Uterus (tissue), 2 donors: Measurements from ENCODE around the gene EPS8L3.

Experiments
- POLR2A ChIP-seq, 2 donors: fragments of 450-650 bp; IDR thresholded peaks; one replicate each; pipeline ENCODE4 v1.6.1; 2016; ENCODE audit warnings: antibody characterized with exemption in 2 of 2, mild to moderate bottlenecking in 1 of 2, moderate library complexity in 1 of 2
- TF ChIP-seq, protein P1 (sequence below), 4 experiments: fragments of 200-600 bp in 2 of 4; fragments of 450-650 bp in 2 of 4; sonication (generic) in 2 of 4; IDR thresholded peaks; one replicate each; pipeline ENCODE4 v1.5.1; 2016 to 2019; ENCODE audit warnings: antibody characterized with exemption in 4 of 4, mild to moderate bottlenecking in 2 of 4, moderate library complexity in 1 of 4

DNA sequence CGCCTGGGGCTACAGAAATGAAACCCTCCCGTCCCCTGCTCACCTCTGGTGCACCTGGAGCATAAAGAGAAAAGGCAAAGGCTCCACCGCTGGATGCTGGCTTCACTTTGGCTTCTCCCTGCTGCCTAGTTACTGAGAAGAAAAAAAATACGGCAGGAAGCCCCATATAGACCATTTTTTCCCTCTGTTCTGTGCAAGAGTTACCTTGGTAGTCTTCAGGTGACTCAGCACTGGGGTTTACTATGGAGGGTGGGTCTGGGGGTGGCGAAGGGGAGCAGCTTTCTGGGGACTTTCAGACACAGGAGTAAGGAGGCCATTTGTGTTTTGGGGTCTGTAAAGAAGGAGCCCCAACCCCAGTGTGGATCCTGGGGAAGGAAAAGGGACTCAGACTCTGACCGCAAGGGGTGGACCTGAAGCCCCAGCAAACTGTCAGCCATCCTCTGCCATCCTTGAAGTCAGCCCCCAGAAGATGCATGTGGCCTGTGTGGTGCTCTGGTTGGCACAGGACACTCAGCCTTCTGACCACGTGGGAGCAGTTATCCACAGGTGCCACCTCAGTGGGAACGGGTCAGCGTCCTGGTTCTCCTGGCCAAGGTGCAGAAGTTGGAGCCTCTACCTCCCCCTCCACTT, 25.9 kb upstream of the EPS8L3 start:
- TF ChIP-seq, protein P1, sequence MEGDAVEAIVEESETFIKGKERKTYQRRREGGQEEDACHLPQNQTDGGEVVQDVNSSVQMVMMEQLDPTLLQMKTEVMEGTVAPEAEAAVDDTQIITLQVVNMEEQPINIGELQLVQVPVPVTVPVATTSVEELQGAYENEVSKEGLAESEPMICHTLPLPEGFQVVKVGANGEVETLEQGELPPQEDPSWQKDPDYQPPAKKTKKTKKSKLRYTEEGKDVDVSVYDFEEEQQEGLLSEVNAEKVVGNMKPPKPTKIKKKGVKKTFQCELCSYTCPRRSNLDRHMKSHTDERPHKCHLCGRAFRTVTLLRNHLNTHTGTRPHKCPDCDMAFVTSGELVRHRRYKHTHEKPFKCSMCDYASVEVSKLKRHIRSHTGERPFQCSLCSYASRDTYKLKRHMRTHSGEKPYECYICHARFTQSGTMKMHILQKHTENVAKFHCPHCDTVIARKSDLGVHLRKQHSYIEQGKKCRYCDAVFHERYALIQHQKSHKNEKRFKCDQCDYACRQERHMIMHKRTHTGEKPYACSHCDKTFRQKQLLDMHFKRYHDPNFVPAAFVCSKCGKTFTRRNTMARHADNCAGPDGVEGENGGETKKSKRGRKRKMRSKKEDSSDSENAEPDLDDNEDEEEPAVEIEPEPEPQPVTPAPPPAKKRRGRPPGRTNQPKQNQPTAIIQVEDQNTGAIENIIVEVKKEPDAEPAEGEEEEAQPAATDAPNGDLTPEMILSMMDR (IDR thresholded peaks at IDR 0.05), result no peak
- no peak for TF ChIP-seq POLR2A (IDR thresholded peaks at IDR 0.05)
